HG02798 (cell line): ENCODE measurements around the gene ASB7.
A peak's percentile ranks its signal among the peaks of the same experiment; 100 is the strongest.
"Not testable (repeated sequence)": the region's sequence is repeated elsewhere in the genome, so short reads cannot be mapped to it uniquely, and the experiment has no call there.

Experiments used
- ATAC-seq: cut with Tn5 transposase; IDR thresholded peaks from one replicate; pipeline ENCODE4 v1.9.1; 2021; ENCODE audit warnings: mild to moderate bottlenecking; ENCODE audit not compliant: unreplicated experiment, poor library complexity

The ASB7 gene

DNA sequence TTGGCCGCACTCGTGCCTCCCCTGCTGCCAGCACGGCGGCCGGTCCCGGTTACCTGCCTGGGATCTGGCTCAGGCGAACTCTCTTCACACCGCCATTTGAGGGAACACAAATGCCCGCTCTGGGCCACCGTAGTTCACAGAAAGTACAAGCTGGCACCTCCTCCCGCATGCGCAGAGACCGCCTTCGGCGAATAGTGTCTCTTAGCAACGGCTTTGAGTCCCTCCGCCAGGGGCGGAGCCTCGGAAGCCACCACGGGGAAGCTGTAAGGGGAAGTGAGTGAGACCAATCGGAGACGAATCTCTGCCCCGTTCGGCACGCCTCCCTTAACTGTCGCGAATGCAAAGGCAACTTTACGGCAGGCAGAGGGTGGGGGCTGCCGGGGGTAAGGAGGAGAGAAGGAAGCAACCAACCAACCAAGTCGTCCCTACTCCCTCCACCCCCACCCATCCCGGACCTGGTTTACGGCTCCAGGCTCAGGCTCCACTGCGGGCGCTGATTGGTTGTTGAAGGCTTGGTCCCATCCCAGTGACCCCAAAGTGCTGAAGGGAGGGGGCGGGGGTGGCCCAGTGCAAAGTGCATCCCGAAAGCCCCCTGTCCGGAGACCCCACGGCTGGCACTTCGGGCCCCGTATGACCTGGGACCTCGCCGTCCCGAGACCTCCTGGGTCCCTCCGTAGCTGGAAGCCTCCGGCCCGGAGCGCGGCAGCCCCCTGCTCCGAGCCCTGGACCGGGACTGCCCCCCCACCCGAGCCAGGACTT, at the start of gene ASB7, which contains the start of gene LINS1:
TSS of gene ASB7 (plus strand) at position 526 of the 759 bp plus-strand sequence. CDS start 9,628 bp downstream, outside the sequence.
TSS of gene LINS1 (minus strand) at position 121 of the 759 bp plus-strand sequence. CDS start 21,342 bp downstream, outside the sequence.
- ATAC-seq: peak; percentile 93

GRCh38 chr15:100553468-100553867, 48.9 kb upstream of the ASB7 start:
- ATAC-seq: no peak

DNA sequence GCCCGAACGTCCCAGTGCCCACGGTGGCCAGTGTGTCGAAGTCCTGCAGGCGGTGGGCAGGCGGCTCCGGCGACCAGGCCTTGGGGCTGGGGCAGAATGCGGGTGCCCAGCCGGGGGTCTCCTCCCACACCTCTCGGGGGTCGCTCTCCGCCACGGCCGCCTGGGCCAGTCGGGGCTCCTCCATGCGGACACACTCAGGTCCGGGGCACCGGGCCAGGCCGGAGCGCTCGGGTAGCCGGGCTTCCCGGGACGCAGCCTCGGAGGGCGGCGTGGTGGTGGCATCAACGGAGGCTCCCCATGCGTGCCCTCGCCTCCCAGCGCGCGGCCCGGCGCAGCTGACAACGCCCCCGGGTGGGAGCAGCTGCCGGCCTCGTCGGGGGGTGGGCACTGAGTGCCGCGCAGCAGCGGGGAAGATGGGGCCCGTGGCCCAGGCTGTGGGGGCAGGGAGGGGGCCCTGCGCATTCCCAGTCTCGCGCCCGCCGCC, 43.6 kb upstream of the ASB7 start:
- ATAC-seq: no peak

GRCh38 chr15:100559330-100559729, 43.1 kb upstream of the ASB7 start:
- no peak for ATAC-seq

DNA sequence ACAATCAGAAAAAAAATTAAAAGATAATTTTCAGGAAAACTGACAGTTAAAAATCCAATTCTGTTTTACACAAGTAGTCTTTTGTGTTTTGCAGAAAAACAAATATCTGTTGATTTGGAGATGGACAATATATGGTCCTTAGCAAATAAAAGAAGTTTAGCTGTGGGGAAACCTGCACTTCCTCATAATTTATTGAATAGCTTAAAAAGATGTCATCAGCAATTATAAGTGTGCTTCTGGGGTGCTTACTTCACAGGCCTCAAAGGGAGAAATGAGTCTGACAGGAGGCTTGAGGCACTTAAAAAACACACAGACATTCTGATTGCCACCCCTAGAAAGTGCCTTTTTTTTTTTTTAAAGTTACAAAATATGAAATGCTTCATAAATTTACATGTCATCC, 42.1 kb upstream of the ASB7 start:
- ATAC-seq: no peak

GRCh38 chr15:100565591-100565990, 36.8 kb upstream of the ASB7 start:
- ATAC-seq: no peak

DNA sequence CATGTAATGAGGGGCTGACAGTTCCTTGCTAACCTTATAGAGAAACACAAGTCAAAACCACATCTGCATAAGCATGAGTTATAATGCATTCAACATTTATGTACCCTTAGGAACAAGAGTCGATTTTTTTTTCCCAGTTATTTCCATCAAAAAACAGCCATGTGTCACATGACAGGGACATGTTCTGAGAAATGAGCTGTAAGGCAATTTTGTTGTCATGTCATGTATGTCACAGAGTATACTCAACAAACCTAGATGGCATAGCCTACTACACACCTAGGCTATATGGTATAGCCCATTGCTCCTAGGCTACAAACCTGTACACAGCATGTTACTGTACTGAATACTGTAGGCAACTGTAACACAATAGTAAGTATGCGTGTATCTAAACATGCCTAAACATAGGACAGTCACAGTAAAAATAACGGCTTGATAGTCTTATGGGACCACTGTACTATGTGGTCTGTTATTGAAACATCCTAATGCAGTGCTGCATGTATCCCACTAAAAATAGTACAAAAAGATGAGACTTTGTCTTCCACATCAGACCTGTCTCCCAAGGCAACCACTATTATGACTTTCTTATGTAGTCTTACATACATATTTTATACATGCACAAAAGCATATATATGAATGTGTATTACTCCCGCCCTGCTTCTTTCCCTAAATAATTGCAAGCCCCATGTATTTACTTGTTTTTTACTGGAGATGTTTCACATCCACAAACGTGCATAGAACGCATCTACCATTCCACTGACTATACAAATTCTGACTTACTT, 35.4 kb upstream of the ASB7 start:
- ATAC-seq: no peak

GRCh38 chr15:100569391-100569790, 33.0 kb upstream of the ASB7 start:
- no peak for ATAC-seq

- ATAC-seq: no peak
Measured at GRCh38 chr15:100570275-100570674, 32.1 kb upstream of the ASB7 start.

DNA sequence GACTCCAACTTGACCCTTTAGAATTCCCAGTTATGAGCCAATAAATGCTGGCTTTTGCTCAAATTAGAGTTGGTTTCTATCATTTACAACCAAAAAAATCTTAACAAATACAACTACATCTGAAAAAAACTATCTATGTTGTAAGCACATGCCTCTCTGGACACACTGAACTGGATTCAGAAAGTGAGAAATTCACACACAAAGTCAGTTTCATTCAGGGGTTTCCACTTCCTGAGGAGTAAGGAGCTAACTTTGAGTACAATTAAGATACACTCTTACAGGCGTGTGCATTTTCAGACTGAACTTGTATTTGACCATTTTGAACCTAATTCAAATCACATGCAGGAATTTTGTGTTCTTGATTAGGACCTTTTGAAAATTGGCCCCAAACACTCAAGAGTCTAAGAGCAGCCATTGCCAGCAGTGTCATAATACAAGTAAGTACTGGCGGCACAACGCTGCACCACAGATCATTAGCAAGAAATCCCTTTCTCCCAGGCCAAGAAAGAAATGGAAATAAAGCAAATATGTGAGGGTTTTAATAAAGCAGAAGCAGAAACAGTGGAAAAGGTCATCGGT, 31.6 kb upstream of the ASB7 start:
- ATAC-seq: no peak

GRCh38 chr15:100571592-100572167, 30.7 kb upstream of the ASB7 start:
- no peak for ATAC-seq

GRCh38 chr15:100572362-100572983, 29.9 kb upstream of the ASB7 start:
- ATAC-seq: no peak

GRCh38 chr15:100573526-100573925, 28.9 kb upstream of the ASB7 start:
- ATAC-seq: no peak

GRCh38 chr15:100580414-100580813, 22.0 kb upstream of the ASB7 start:
- ATAC-seq: no peak

- no peak for ATAC-seq
Measured at GRCh38 chr15:100588638-100589242, 13.6 kb upstream of the ASB7 start.

GRCh38 chr15:100591163-100591562, 11.2 kb upstream of the ASB7 start:
- not testable (repeated sequence) for ATAC-seq

- no peak for ATAC-seq
Measured at GRCh38 chr15:100591835-100592234, 10.6 kb upstream of the ASB7 start.

DNA sequence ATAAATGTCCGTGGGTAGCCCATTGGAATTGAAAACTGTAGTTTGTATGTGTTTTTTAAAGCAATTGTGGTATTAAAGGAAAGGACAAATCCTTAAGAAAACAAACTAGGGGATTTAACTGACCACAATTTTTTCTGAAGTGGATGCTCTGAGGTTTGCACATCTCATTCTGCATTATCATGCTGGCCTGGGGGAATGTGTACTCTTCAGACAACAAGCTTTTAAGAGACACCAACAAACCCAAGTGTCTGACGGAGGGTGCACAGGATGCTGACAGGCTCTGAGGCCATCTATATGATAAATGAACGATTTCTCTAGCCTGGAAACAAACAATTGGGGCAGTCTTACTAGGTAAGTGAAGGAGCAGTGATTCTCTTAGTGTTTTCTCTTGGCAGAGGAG, 9.5 kb upstream of the ASB7 start:
- no peak for ATAC-seq

- ATAC-seq: no peak
Measured at GRCh38 chr15:100593431-100593830, 9.0 kb upstream of the ASB7 start.

DNA sequence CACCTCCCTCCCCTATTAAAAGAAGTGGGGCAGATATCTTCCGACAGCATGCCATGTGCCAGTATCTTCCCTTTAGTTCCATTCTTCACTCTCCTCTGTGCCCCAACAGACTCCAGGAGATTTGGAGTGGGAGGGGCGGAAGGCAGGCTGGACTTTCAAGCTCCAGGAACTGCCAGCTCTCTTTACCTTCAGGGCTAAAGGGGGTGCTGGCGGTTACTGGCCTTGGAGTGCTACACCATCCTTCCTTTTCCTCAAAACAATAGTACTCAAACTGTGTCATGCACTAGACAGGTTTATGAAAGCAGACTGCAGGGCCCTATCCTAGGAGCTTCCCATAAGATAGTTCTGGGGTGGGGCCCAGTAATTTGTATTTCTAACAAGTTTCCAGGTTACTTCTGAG, 6.4 kb upstream of the ASB7 start:
- no peak for ATAC-seq
